HG02571 (cell line): ENCODE measurements around the gene SH3GL1.
"Not testable (repeated sequence)": the region's sequence is repeated elsewhere in the genome, so short reads cannot be mapped to it uniquely, and the experiment has no call there.

Experiments used
- ATAC-seq: cut with Tn5 transposase; IDR thresholded peaks from one replicate; pipeline ENCODE4 v1.9.1; 2021; ENCODE audit warnings: mild to moderate bottlenecking, moderate library complexity; ENCODE audit not compliant: unreplicated experiment

Gene SH3GL1

GRCh38 chr19:4365791-4366665 is 34.3 kb downstream of the SH3GL1 start:
- no peak for ATAC-seq

GRCh38 chr19:4365341-4365740 is 35.0 kb downstream of the SH3GL1 start:
- ATAC-seq: no peak

- ATAC-seq: no peak
Measured at GRCh38 chr19:4363571-4364304, 36.6 kb downstream of the SH3GL1 start.

- no peak for ATAC-seq
Measured at GRCh38 chr19:4362831-4363545, 37.4 kb downstream of the SH3GL1 start.

GRCh38 chr19:4362101-4362828 is 38.1 kb downstream of the SH3GL1 start:
- no peak for ATAC-seq

GRCh38 chr19:4361152-4362046 is 38.9 kb downstream of the SH3GL1 start:
- ATAC-seq: no peak

- no peak for ATAC-seq
Measured at GRCh38 chr19:4360641-4361151, 39.7 kb downstream of the SH3GL1 start.

GRCh38 chr19:4360081-4360569 is 40.2 kb downstream of the SH3GL1 start:
- no peak for ATAC-seq

GRCh38 chr19:4359627-4360000 is 40.7 kb downstream of the SH3GL1 start:
- ATAC-seq: no peak

- no peak for ATAC-seq
Measured at GRCh38 chr19:4358709-4359626, 41.4 kb downstream of the SH3GL1 start.

- no peak for ATAC-seq
Measured at GRCh38 chr19:4357921-4358326, 42.4 kb downstream of the SH3GL1 start.

- no peak for ATAC-seq
Measured at GRCh38 chr19:4357095-4357797, 43.1 kb downstream of the SH3GL1 start.

- ATAC-seq: no peak
Measured at GRCh38 chr19:4354897-4355296, 45.5 kb downstream of the SH3GL1 start.

- ATAC-seq: no peak
Measured at GRCh38 chr19:4354282-4354681, 46.1 kb downstream of the SH3GL1 start.

- no peak for ATAC-seq
Measured at GRCh38 chr19:4352701-4353121, 47.6 kb downstream of the SH3GL1 start.

GRCh38 chr19:4350726-4351125 is 49.6 kb downstream of the SH3GL1 start:
- ATAC-seq: no peak

- no peak for ATAC-seq
Measured at GRCh38 chr19:4350111-4350510, 50.2 kb downstream of the SH3GL1 start.

- ATAC-seq: not testable (repeated sequence)
Measured at GRCh38 chr19:4349225-4349624, 51.1 kb downstream of the SH3GL1 start.
